GM21723 (cell line): ENCODE results near the gene VCP.
"Not testable (repeated sequence)": the region's sequence is repeated elsewhere in the genome, so short reads cannot be mapped to it uniquely, and the experiment has no call there.

ENCODE experiments used
- ATAC-seq: cut with Tn5 transposase; IDR thresholded peaks from one replicate; pipeline ENCODE4 v1.9.1; 2021; ENCODE audit warnings: mild to moderate bottlenecking, moderate library complexity; ENCODE audit not compliant: unreplicated experiment

The VCP gene

DNA sequence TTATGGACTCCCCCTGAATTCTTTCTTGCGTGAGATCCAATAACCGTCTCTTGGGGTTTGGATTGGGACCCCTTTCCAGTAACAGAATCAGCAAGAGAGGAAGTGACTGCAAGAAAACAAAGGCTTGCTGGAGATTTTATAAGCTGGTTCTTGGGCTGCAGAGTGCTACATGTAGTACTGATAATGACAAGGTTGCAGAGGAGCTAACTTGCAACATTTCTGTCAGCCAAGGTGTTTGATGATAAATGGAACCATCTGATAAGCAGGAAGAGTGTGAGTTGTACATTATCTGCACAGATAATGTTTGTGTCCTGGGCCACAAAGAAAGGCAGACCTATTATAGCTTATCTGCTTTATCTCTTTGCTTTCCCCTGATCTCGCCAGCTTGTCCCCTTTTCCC is 45.8 kb downstream of the VCP start:
- ATAC-seq = no peak

DNA sequence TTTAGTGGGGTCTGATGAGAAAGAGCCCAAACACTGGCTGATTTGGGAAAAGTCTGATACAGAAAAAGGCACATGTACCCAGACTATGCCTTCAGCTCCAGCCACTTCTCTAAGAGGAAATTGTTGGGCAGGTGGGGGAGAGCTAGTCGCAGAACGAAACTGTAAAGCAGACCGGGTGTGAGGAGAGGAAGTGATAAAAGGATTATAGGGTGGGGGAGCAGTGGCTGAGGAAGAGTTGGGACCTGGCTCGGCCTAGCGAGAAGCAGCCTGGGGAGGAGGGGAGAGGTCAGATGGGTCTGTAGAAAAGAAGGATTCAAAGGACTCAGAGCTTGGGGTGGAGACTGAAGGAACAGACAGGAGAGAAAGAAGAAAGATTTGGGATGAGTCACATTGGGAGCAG is 49.0 kb downstream of the VCP start:
- not testable (repeated sequence) for ATAC-seq

DNA sequence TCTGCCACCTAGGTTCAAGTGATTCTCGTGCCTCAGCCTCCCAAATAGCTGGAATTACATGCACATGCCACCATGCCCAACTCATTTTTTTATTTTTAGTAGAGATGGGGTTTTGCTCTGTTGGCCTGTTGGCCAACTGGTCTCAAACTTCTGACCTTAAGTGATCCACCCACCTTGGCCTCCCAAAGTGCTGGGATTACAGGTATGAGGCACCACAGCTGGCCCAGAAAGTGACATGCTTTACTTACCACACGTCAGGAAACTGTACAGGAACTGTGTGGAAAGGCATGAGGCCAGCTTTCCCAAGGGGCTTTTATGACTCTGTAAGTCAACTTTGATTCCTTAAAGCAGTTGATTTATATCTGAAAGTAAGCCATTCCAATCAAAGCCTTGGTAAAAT is 57.9 kb downstream of the VCP start:
- ATAC-seq = no peak

DNA sequence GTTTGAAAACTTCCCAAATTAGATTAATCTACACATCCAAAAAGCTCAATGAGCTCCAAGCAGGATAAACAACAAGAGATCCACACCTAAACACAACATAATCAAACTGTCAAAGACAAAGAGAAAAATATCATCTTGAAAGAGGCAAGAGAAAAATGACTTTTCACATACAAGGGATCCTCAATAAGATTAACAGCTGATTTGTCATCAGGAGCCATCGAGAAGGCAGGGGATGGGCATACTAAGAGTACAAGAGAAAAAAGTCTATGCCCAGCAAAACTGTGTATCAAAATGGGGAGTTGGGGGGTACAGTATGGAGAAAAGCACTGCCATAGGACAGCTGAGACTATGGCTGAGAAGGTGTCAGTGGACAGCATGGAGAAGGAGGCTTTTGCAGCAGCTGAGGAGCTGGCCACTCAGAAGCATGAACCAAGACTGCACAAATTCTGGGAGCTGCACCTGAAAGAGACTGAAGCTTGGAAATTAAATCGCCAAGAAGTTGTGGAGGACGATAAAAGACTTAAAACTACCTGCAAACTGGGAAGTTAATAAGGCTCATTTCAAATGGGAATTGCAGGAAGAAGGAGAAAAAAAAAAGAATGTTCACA is 62.0 kb downstream of the VCP start:
- ATAC-seq = no peak
